CD4-positive, alpha-beta T cell (primary cell): Measurements from ENCODE around the gene SEMA4D. TPM values are rescaled to one million over a fixed set of nuclear protein-coding genes. Genes with fewer than 3 reads are reported as not detected.

Source experiments
- ATAC-seq: fragments of 200-7000 bp; cut with Tn5 transposase; one replicate; pipeline ENCODE4 v1.10.0; 2022; ENCODE audit warnings: mild to moderate bottlenecking; ENCODE audit not compliant: poor library complexity
- CTCF ChIA-PET: fragments of 350-600 bp; sonication (Branson Sonifier 250); formaldehyde crosslinking; loops from one replicate; lab custom pipeline; 2021; ENCODE audit warnings: antibody characterized with exemption, inconsistent platforms; lab: Charles Lee
- POLR2A ChIA-PET: fragments of 350-600 bp; sonication (Branson Sonifier 250); formaldehyde crosslinking; loops from one replicate; lab custom pipeline; 2021; ENCODE audit warnings: antibody characterized with exemption, inconsistent platforms; lab: Charles Lee
- DNase-seq, 14 experiments: peaks; one replicate each; pipeline ENCODE4 v3.0.0-alpha.2; 2013 to 2020; ENCODE audit warnings: mixed read lengths in 2 of 14
- H3K27ac ChIP-seq, 2 donors: one replicate each; pipeline versions ENCODE4 v1.5.1 to v1.7.0; 2013; ENCODE audit warnings: low read length in 2 of 2, low read depth in 1 of 2, mild to moderate bottlenecking in 1 of 2
- H3K27me3 ChIP-seq, 2 experiments: 1 replicate in 1 of 2; 2 replicates in 1 of 2; pipeline versions ENCODE4 v1.6.1 to v1.7.0; 2013; ENCODE audit warnings: low read length in 2 of 2, control low read depth in 1 of 2, mild to moderate bottlenecking in 1 of 2, moderate library complexity in 1 of 2; ENCODE audit not compliant: insufficient read depth in 2 of 2, control insufficient read depth in 1 of 2
- H3K36me3 ChIP-seq: one replicate; pipeline ENCODE4 v1.6.1; 2013; ENCODE audit warnings: low read length, control low read depth; ENCODE audit not compliant: insufficient read depth
- H3K4me1 ChIP-seq: one replicate; pipeline ENCODE4 v1.6.1; 2013; ENCODE audit warnings: low read length, control low read depth; ENCODE audit not compliant: insufficient read depth
- H3K4me3 ChIP-seq: one replicate; pipeline ENCODE4 v1.5.1; 2013; ENCODE audit warnings: mild to moderate bottlenecking, low read length, moderate library complexity
- H3K9me3 ChIP-seq, 2 experiments: 1 replicate in 1 of 2; 2 replicates in 1 of 2; pipeline versions ENCODE4 v1.6.1 to v1.7.0; 2013; ENCODE audit warnings: low read length in 2 of 2, mild to moderate bottlenecking in 2 of 2, control low read depth in 1 of 2, moderate library complexity in 1 of 2; ENCODE audit not compliant: control insufficient read depth in 1 of 2, insufficient read depth in 1 of 2
- H3K27ac Mint-ChIP-seq: one replicate; pipeline ENCODE4 v1.8.0; 2020; ENCODE audit warnings: mixed read lengths
- H3K27me3 Mint-ChIP-seq: one replicate; pipeline ENCODE4 v1.8.0; 2021; ENCODE audit warnings: mixed read lengths
- H3K36me3 Mint-ChIP-seq: one replicate; pipeline ENCODE4 v1.8.0; 2021; ENCODE audit warnings: low read depth, mixed read lengths
- H3K4me1 Mint-ChIP-seq: one replicate; pipeline ENCODE4 v1.8.0; 2021; ENCODE audit warnings: low read depth, mixed read lengths
- H3K4me3 Mint-ChIP-seq: one replicate; pipeline ENCODE4 v1.8.0; 2020; ENCODE audit warnings: mild to moderate bottlenecking, mixed read lengths
- H3K9me3 Mint-ChIP-seq: one replicate; pipeline ENCODE4 v1.8.0; 2020; ENCODE audit warnings: mixed read lengths
- CTCF ChIP-seq: fragments of 200-600 bp; IDR thresholded peaks from one replicate; pipeline ENCODE4 v1.8.0; 2022; ENCODE audit warnings: antibody characterized with exemption, mild to moderate bottlenecking
- intact Hi-C, 2 experiments: fragments of 100-400 bp; cut with DNase I in 1 of 2; cut with micrococcal nuclease in 1 of 2; formaldehyde crosslinking; loops; one replicate each; pipeline versions ENCODE4 v1.15.1 to v1.9.0; 2023 to 2025; cut with DNase I, micrococcal nuclease
- total RNA-seq, 174 experiments: library from RNA in 2 of 174; stranded (reverse) in 2 of 174; gene quantifications; one replicate each; pipeline ENCODE4 v1.2.3 and lab custom pipeline; 2021 to 2026

The SEMA4D gene
- total RNA-seq, 2 experiments from 2014 or later = 399 to 430 TPM

GRCh38 chr9:89519366-89519805 lies 21.5 kb upstream of the SEMA4D start:
- Histone ChIP-seq H3K27me3 (no peaks in the 10 kb centered on the region), H3K9me3 (no peaks in the 10 kb centered on the region), H3K36me3 (no peaks in the 10 kb centered on the region), H3K4me1 (peaks cover 70% of the 10 kb centered on the region), H3K4me3 (no peak overlapping the region), H3K27ac (peak overlapping the region; percentile 42 to 48)
- H3K4me1 Mint-ChIP-seq = peaks cover 77% of the 10 kb centered on the region
- H3K9me3 Mint-ChIP-seq = no peaks in the 10 kb centered on the region
- H3K4me3 Mint-ChIP-seq = peak overlapping the region; percentile 42
- CTCF ChIA-PET = interaction anchor here (1.4 to 3.8 kb wide), 4 partner anchors 17 to 90 kb away, joined by 6 to 19 read pairs (median 6); no protein-coding TSS in a partner anchor
- DNase-seq = peak in 2 of 14 experiments; percentile 21 to 65
- no peak for ATAC-seq
- POLR2A ChIA-PET = interaction anchor here (0.7 to 1.9 kb wide), 10 partner anchors 8 to 201 kb away, joined by 3 to 5 read pairs (median 4); partner anchors contain the start of gene SECISBP2
- no peaks in the 10 kb centered on the region for H3K27me3 Mint-ChIP-seq
- H3K36me3 Mint-ChIP-seq = no peaks in the 10 kb centered on the region
- intact Hi-C loops = no loop called here
- no peak for TF ChIP-seq CTCF
- H3K27ac Mint-ChIP-seq = peak overlapping the region; percentile 94

GRCh38 chr9:89518466-89519365 lies 20.8 kb upstream of the SEMA4D start:
- H3K36me3 ChIP-seq = no peaks in the 10 kb centered on the region
- H3K4me3 Mint-ChIP-seq = peak overlapping the region; percentile 42
- peak overlapping the region; percentile 42 to 48 for H3K27ac ChIP-seq
- no peaks in the 10 kb centered on the region for H3K27me3 ChIP-seq
- H3K27ac Mint-ChIP-seq = peak overlapping the region; percentile 94
- ChIA-PET POLR2A (interaction anchor here (0.7 to 1.9 kb wide), 7 partner anchors 8 to 200 kb away, joined by 3 to 5 read pairs (median 4); partner anchors contain the start of gene SECISBP2), CTCF (interaction anchor here (1.4 to 1.7 kb wide), 3 partner anchors 17 to 89 kb away, joined by 6 read pairs; no protein-coding TSS in a partner anchor)
- H3K4me3 ChIP-seq = no peak overlapping the region
- H3K36me3 Mint-ChIP-seq = no peaks in the 10 kb centered on the region
- peaks cover 77% of the 10 kb centered on the region for H3K4me1 Mint-ChIP-seq
- ATAC-seq = no peak
- intact Hi-C loops = no loop called here
- DNase-seq = peak in 2 of 14 experiments; percentile 12 to 38
- no peak for TF ChIP-seq CTCF
- H3K4me1 ChIP-seq = peaks cover 63% of the 10 kb centered on the region
- no peaks in the 10 kb centered on the region for H3K9me3 Mint-ChIP-seq
- no peaks in the 10 kb centered on the region for H3K27me3 Mint-ChIP-seq
- no peaks in the 10 kb centered on the region for H3K9me3 ChIP-seq

GRCh38 chr9:89515416-89515815 lies 17.5 kb upstream of the SEMA4D start:
- DNase-seq (no peak), ATAC-seq (no peak)
- ChIA-PET CTCF (interaction anchor here (1.3 kb wide), 1 partner anchor 20 kb away, joined by 3 read pairs; no protein-coding TSS in a partner anchor), POLR2A (no interaction called here)
- Mint-ChIP-seq H3K4me1 (peaks cover 70% of the 10 kb centered on the region), H3K9me3 (no peaks in the 10 kb centered on the region), H3K36me3 (no peaks in the 10 kb centered on the region), H3K27me3 (no peaks in the 10 kb centered on the region), H3K27ac (no peak overlapping the region), H3K4me3 (no peak overlapping the region)
- Histone ChIP-seq H3K27ac (no peak overlapping the region), H3K9me3 (no peaks in the 10 kb centered on the region), H3K4me3 (no peak overlapping the region), H3K27me3 (no peaks in the 10 kb centered on the region), H3K36me3 (no peaks in the 10 kb centered on the region), H3K4me1 (peaks cover 40% of the 10 kb centered on the region)
- no peak for TF ChIP-seq CTCF
- intact Hi-C loops = no loop called here
